Stimulated activated CD4-positive, alpha-beta T cell treated with anti-CD3 and anti-CD28 coated beads, TNF-alpha, amount 100 ng/mL, for 4 hours (primary cell): ENCODE results near the gene USP50.
"Not testable (repeated sequence)": the region's sequence is repeated elsewhere in the genome, so short reads cannot be mapped to it uniquely, and the experiment has no call there.

ENCODE experiments used
- DNase-seq, 3 experiments: peaks; one replicate each; pipeline ENCODE4 v3.0.0-alpha.2; 2020; ENCODE audit warnings: low read depth in 3 of 3

USP50 gene

GRCh38 chr15:50503144-50503543 lies 43.3 kb downstream of the USP50 start:
- DNase-seq = no peak

GRCh38 chr15:50501815-50502214 lies 44.7 kb downstream of the USP50 start:
- no peak for DNase-seq

GRCh38 chr15:50500352-50500751 lies 46.1 kb downstream of the USP50 start:
- DNase-seq = no peak

- DNase-seq = no peak
Observed at GRCh38 chr15:50496692-50497091, 49.8 kb downstream of the USP50 start.

GRCh38 chr15:50494547-50494946 lies 51.9 kb downstream of the USP50 start:
- DNase-seq = not testable (repeated sequence)

- no peak for DNase-seq
Observed at GRCh38 chr15:50493625-50494024, 52.8 kb downstream of the USP50 start.

GRCh38 chr15:50487287-50487686 lies 59.2 kb downstream of the USP50 start:
- DNase-seq = no peak

GRCh38 chr15:50485389-50485788 lies 61.1 kb downstream of the USP50 start:
- DNase-seq = no peak

- DNase-seq = no peak
Observed at GRCh38 chr15:50484781-50485180, 61.7 kb downstream of the USP50 start.

- DNase-seq = no peak
Observed at GRCh38 chr15:50476143-50476542, 70.3 kb downstream of the USP50 start.

GRCh38 chr15:50471072-50471471 lies 75.4 kb downstream of the USP50 start:
- DNase-seq = no peak

- DNase-seq = no peak
Observed at GRCh38 chr15:50463423-50464358, 82.8 kb downstream of the USP50 start.

- no peak for DNase-seq
Observed at GRCh38 chr15:50458348-50459112, 87.9 kb downstream of the USP50 start.

GRCh38 chr15:50452927-50453326 lies 93.5 kb downstream of the USP50 start:
- DNase-seq = no peak
